PC-9 (cell line): ENCODE results near the gene MRPL54.

Source experiments
- CTCF ChIP-seq: fragments of 200-600 bp; sonication (generic); conservative IDR thresholded peaks from 2 replicates; pipeline ENCODE4 v1.6.1; 2017; ENCODE audit warnings: mixed run types, antibody characterized with exemption, mild to moderate bottlenecking, moderate library complexity
- EZH2 ChIP-seq: fragments of 200-600 bp; sonication (generic); IDR thresholded peaks from 2 replicates; pipeline ENCODE4 v1.8.0; 2017; ENCODE audit warnings: antibody characterized with exemption, low read depth

- TF ChIP-seq CTCF (no peak), EZH2 (no peak)
These were observed 45.3 kb downstream of the MRPL54 start for GRCh38 chr19:3807574-3808354.
